LNCAP (cell line): ENCODE results near the gene CENPE.

ENCODE experiments used
- TF ChIP-seq, protein P1 (sequence below): fragments of 450-650 bp; IDR thresholded peaks from 2 replicates; pipeline ENCODE4 v1.5.1; 2017; ENCODE audit warnings: mild to moderate bottlenecking

CENPE gene

DNA sequence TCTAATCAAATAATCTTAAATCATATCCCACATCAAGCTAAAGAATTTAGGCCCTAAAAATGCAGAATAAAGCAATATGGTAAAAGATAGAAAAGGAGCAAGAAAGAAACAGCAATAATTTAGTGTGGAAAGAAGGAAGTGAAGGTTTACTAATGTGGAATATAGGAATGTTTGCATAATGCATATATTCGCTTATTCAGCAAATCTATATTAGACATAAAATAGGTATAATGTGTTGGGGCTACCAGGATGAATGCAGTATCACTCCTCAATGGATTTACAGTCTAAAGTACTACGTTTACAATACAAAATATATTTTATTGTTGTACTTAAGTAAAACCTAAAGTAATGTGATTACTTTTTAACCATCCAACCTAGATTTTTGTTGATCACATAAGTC, 4.7 kb downstream of the CENPE start:
- TF ChIP-seq, protein P1, sequence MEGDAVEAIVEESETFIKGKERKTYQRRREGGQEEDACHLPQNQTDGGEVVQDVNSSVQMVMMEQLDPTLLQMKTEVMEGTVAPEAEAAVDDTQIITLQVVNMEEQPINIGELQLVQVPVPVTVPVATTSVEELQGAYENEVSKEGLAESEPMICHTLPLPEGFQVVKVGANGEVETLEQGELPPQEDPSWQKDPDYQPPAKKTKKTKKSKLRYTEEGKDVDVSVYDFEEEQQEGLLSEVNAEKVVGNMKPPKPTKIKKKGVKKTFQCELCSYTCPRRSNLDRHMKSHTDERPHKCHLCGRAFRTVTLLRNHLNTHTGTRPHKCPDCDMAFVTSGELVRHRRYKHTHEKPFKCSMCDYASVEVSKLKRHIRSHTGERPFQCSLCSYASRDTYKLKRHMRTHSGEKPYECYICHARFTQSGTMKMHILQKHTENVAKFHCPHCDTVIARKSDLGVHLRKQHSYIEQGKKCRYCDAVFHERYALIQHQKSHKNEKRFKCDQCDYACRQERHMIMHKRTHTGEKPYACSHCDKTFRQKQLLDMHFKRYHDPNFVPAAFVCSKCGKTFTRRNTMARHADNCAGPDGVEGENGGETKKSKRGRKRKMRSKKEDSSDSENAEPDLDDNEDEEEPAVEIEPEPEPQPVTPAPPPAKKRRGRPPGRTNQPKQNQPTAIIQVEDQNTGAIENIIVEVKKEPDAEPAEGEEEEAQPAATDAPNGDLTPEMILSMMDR, result no peak

DNA sequence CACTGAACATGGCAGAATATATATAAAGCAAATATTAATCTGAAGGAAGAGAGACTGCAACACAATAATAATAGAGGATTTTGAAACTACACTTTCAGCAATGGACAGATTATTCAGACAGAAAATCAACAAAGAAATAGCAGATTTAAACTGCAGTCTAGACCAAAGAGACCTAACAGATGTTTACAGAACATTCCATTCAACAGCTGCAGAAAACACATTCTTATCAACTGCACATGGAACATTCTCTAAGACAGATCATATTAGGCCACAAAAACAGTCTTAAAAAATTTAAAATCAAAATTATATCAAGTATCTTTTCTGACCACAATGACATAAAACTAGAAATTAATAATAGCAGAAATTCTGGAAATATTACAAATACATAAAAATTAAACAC, 27.1 kb downstream of the CENPE start:
- TF ChIP-seq, protein P1, result no peak

DNA sequence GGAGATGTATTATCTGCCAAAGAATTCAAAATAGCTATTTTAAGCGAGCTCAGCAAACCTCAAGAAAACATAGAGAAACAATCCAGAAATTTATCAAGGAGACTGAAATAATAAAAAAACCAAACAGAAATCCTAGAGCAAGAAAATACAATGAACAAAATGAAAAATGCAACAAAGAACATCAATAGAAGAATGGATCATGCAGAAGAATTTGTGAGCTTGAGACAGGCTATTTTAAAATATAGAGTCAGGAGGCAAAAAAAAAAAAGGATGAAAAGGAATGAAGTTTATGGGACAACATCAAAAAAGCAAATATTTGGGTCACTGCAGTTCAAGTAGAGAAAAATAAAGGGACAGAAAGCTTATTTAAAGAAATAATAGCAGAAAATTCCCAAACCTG, 29.1 kb downstream of the CENPE start:
- TF ChIP-seq, protein P1, result no peak

DNA sequence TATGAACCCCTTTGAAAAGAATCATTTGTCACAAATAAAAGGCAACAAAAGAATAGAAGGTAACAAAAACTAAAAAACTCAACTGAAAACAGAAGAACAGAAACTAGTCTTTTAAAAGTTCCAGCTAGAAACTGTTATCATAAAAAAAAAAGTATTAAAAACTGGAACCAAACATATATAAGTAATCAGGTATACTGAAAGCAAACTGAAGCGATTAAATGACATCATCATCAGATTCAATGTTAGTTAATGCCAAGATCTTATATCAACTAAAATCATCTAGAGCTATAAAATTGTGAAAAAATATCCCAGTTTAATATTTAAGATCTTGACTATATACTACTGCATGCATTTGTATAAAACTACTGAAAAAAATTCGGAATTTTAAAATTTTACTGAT, 36.0 kb downstream of the CENPE start:
- TF ChIP-seq, protein P1, result no peak

DNA sequence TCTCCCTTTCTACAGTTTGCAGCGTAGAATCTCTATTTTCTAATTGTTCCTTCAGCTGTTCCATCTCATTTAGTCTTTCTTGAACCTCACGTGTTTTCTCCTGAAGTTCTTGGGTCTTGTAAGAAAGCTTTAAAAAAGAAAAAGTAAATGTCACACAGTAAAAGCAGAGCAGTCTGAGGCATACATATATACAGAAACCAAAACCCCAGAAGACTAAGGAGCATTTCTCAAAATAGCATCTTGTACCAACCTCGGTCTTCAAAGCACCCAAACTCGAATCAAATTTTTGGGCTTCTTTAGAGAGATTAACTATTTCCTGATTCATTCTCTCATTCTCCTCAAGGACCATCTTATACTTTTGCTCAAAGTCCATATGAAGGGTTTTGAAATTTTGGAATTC, 39.4 kb downstream of the CENPE start:
- TF ChIP-seq, protein P1, result no peak

DNA sequence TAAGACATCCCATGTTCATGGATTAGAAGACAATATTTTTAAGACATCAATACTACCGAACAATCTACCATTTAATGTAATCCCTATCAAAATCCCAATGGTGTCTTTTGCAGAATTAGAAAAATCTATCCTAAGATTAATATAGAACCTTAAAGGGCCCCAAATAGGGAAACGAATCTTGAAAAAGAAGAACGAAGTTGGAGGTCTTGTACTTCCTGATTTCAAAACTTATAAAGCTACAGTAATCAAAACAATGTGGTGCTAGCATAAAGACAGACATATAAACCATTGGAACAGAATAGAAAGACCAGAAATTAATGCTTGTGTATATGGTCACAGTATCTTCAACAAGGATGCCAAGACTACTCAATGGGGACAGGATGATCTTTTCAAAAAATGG, 42.0 kb downstream of the CENPE start:
- TF ChIP-seq, protein P1, result no peak

DNA sequence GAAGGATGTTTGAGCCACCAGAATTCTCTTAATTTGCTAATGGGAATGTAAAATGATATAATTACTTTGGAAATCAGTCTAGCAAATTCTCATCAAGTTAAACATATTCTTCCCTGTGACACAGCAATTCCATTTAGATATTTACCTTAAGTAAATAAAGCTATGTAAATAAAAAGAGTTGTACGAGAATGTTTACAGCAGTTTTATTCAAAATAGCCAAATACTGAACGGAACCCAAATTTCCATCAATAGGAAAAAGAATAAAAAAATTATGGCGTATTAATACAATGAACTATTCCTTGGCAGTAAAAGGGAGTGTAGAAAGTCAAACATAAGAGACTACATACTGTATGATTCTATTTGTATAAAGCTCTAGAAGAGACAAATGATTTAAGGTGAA, 45.8 kb downstream of the CENPE start:
- TF ChIP-seq, protein P1, result no peak

DNA sequence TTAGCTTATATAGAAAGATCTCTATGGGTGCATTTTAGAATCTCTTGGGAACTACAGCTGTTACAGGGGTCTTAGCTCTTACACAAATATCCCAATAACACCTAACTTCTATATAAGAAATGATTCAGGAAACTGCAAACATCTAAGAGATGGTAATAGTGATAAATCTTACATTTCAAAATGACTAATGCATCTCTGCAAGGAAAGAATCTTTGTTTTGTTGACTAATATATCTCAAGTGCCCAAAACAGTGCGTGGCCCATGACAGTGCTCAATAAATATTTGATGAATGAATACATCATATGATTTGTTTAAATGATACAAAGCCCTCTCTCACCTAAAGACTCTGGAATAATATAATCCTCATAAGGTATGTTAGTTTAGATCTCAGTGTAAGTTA, 47.5 kb downstream of the CENPE start:
- TF ChIP-seq, protein P1, result no peak
